ENCODE results near the gene STAU1. TPM values are rescaled to one million over a fixed set of nuclear protein-coding genes. Genes with fewer than 3 reads are reported as not detected.
"Not testable (repeated sequence)": the region's sequence is repeated elsewhere in the genome, so short reads cannot be mapped to it uniquely, and the experiment has no call there.

The STAU1 gene
- total and polyA plus RNA-seq, 4 donors: 54.2 to 113 (median 74.0) TPM

DNA sequence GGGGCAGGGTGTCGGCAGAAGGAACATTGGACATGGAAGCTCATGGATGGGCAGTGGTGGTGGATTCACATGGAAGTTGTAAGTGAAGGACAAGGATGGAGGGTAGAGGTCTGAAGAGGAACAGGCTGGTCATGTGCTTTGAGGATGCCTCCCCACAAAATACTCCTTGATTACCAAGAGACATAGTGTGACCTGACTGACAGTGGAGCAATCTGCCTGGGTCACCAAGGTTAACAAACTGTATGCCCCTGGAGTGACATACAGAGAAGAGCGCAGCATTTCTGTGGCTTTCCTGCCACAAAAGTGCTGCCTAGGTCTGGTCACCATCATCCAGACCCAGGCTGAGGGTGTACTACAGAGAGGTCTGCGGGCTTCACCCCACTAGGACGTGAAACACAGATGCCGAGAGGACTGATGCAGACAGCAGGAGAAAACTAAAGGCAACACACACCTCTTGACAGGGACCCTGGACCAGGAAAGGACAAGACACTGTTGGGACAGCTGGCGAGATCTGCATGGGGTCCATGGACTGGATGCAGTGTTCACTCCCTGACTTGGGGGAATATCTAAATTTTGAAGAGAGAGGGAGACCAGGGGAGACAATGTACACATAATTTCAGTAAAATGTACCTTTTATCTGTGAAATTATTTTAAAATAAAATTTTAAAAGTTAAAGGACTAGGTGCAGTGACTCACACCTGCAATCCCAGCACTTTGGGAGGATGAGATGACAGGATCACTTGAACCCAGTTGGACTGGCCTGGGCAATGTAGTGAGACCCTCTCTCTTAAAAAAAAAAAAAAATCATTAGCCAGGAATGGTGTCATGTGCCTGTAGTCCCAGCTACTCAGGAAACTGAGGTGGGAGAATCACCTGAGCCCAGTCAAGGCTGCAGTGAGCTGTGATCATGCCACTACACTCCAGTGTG, 77.1 kb downstream of the STAU1 start:
- DNase-seq (ENCODE audit: low read depth in 4 of 6, low spot score in 6 of 6): no peak
- H3K27me3 ChIP-seq (ENCODE audit: control insufficient read depth, insufficient read depth, low read length): no peaks in the 10 kb centered on the region
- peaks cover 45% of the 10 kb centered on the region for H3K36me3 ChIP-seq (ENCODE audit: control insufficient read depth, insufficient read depth, low read length)
- no peak overlapping the region for H3K4me3 ChIP-seq (ENCODE audit: low read depth, low read length)
- H3K9me3 ChIP-seq (ENCODE audit: control insufficient read depth, insufficient read depth, low read length): no peaks in the 10 kb centered on the region
- no peak overlapping the region for H3K27ac ChIP-seq (ENCODE audit: low read depth, low read length)
- H3K4me1 ChIP-seq (ENCODE audit: control insufficient read depth, insufficient read depth, low read length): no peaks in the 10 kb centered on the region
- 94% methylated on average over 6 of the region's 6 CpGs for WGBS (ENCODE audit: insufficient coverage)

DNA sequence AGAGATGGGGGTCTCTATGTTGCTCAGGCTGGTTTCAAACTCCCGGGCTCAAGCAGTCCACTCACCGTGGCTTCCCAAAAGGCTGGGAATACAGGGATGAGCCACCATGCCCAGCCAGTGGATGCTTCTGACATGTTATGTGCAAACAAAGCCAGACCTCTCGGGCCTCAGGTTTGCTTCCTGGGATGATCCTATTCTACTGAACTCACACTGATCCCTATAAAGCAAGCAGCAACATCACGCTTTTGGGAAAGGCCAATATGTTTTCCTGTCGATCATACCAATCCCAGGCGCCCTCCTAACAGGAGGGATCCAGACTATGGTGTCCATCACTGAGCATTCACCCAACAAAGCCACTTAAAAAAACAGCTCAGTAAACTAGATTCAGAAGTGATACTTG, 81.8 kb downstream of the STAU1 start:
- DNase-seq (ENCODE audit: low read depth in 4 of 6, low spot score in 6 of 6): no peak
- Histone ChIP-seq H3K4me1 (ENCODE audit: control insufficient read depth, insufficient read depth, low read length) (no peaks in the 10 kb centered on the region), H3K4me3 (ENCODE audit: low read depth, low read length) (no peak overlapping the region), H3K27ac (ENCODE audit: low read depth, low read length) (no peak overlapping the region), H3K9me3 (ENCODE audit: control insufficient read depth, insufficient read depth, low read length) (no peaks in the 10 kb centered on the region), H3K27me3 (ENCODE audit: control insufficient read depth, insufficient read depth, low read length) (no peaks in the 10 kb centered on the region), H3K36me3 (ENCODE audit: control insufficient read depth, insufficient read depth, low read length) (peaks cover 42% of the 10 kb centered on the region)
- 98% methylated on average over 4 of the region's 6 CpGs for WGBS (ENCODE audit: insufficient coverage)

DNA sequence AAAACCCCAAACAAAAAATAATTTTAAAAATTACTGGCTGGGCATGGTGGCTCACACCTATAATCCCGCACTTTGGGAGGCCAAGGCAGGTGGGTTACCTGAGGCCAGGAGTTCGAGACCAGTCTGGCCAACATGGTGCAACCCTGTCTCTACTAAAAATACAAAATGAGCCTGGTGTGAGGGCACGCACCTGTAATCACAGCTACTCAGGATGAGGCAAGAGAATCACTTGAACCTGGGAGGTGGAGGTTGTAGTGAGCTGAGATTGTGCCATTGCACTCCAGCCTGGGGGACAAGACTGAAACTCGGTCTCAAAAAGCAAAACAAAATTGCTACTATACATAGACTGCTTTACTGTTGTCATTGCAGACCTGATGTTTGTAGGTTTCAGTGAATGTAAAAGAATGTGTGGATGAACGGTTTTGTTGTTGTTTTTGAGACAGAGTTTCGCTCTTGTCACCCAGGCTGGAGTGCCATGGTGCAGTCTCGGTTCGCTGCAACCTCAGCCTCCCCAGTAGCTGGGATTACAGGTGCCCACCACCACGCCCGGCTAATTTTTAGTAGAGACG, 83.1 kb downstream of the STAU1 start:
- not testable (repeated sequence) for H3K4me1 ChIP-seq (ENCODE audit: control insufficient read depth, insufficient read depth, low read length); H3K4me3 ChIP-seq (ENCODE audit: low read depth, low read length); H3K27ac ChIP-seq (ENCODE audit: low read depth, low read length); DNase-seq (ENCODE audit: low read depth in 4 of 6, low spot score in 6 of 6); H3K27me3 ChIP-seq (ENCODE audit: control insufficient read depth, insufficient read depth, low read length); H3K9me3 ChIP-seq (ENCODE audit: control insufficient read depth, insufficient read depth, low read length)
- H3K36me3 ChIP-seq (ENCODE audit: control insufficient read depth, insufficient read depth, low read length): peaks cover 34% of the 10 kb centered on the region
- WGBS (ENCODE audit: insufficient coverage): 96% methylated on average over 6 of the region's 11 CpGs

DNA sequence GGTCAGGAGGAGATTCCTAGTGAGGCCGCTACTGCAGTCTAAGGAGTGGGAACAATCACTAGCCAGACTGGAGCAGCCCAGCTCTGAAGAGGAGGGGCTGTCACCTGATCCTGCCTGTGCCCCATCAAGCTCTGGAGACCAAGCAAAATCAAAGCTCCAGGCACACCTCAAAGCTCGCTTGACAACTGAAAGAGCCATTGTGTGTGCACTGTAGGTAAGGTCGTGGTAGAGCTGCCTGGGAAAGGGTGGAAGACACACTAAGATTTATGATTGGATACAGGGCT, 83.8 kb downstream of the STAU1 start:
- H3K4me3 ChIP-seq (ENCODE audit: low read depth, low read length): no peak overlapping the region
- no peak for DNase-seq (ENCODE audit: low read depth in 4 of 6, low spot score in 6 of 6)
- WGBS (ENCODE audit: insufficient coverage): 67% methylated on average over 1 of the region's 3 CpGs
- no peak overlapping the region for H3K27ac ChIP-seq (ENCODE audit: low read depth, low read length)
- H3K9me3 ChIP-seq (ENCODE audit: control insufficient read depth, insufficient read depth, low read length): no peaks in the 10 kb centered on the region
- H3K4me1 ChIP-seq (ENCODE audit: control insufficient read depth, insufficient read depth, low read length): no peaks in the 10 kb centered on the region
- H3K36me3 ChIP-seq (ENCODE audit: control insufficient read depth, insufficient read depth, low read length): peaks cover 30% of the 10 kb centered on the region
- H3K27me3 ChIP-seq (ENCODE audit: control insufficient read depth, insufficient read depth, low read length): no peaks in the 10 kb centered on the region

DNA sequence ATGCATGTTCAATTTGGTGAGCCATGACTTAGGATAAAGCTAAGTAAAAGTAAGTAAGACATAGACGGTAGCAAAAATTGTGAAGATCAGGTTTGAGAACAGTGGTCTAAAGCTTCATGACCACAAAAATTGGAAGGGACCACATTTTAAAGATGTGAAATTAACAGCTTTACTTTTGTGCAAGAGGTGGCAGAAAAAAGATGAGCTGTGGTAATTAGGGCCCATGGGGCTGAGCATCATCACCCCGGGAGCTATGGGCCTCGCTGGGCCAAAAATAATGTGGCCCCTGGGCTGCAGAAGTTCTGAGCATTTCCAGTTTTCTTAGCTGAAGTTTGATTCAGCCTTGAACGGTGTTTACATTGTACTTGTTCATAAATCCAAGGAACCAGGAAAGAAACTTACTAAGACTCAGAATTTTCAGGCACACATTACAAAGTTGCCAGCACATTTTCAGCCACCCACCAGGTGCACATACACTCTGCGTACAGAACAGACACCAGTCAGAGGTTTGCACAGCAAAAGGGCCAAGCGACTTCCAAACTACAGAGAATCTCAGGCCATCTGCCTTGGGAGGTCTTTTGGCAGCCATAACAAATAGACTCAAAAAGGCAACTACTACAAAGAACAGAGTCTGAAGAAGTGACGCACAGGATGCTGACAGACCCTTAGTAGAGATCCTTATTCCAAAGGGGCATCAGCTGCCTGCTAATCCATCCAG, 84.3 kb downstream of the STAU1 start:
- 86% methylated on average over 7 of the region's 7 CpGs for WGBS (ENCODE audit: insufficient coverage)
- no peak overlapping the region for H3K27ac ChIP-seq (ENCODE audit: low read depth, low read length)
- H3K36me3 ChIP-seq (ENCODE audit: control insufficient read depth, insufficient read depth, low read length): peaks cover 33% of the 10 kb centered on the region

DNA sequence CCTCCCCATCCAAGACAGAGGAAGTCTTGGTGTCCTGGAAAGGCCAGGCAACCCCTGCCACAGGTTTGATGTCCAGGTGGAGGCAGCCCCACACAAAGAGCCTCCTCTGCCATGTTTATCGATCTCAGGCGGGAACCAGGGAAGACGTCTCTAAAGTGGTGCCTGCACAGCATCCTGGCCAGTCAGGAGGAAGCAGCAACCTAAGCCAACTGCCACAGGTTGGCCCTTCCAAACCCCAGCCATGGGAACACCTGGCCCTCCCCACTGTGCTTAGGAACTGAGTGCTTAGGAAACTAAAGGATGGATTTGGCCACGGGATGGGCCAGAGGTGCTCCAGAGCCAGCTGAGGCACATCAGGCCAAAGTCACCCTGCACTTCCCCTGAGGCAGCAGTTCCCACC, 85.1 kb downstream of the STAU1 start:
- Histone ChIP-seq H3K27me3 (ENCODE audit: control insufficient read depth, insufficient read depth, low read length) (no peaks in the 10 kb centered on the region), H3K4me1 (ENCODE audit: control insufficient read depth, insufficient read depth, low read length) (no peaks in the 10 kb centered on the region), H3K4me3 (ENCODE audit: low read depth, low read length) (no peak overlapping the region), H3K36me3 (ENCODE audit: control insufficient read depth, insufficient read depth, low read length) (peaks cover 37% of the 10 kb centered on the region), H3K27ac (ENCODE audit: low read depth, low read length) (no peak overlapping the region), H3K9me3 (ENCODE audit: control insufficient read depth, insufficient read depth, low read length) (no peaks in the 10 kb centered on the region)
- no peak for DNase-seq (ENCODE audit: low read depth in 4 of 6, low spot score in 6 of 6)
- WGBS (ENCODE audit: insufficient coverage): 94% methylated on average over 4 of the region's 4 CpGs

More for the DNA sequence above, 84.3 kb downstream of the STAU1 start:
- no peak for DNase-seq (ENCODE audit: low read depth in 4 of 6, low spot score in 6 of 6)
- Histone ChIP-seq H3K9me3 (ENCODE audit: control insufficient read depth, insufficient read depth, low read length) (no peaks in the 10 kb centered on the region), H3K4me3 (ENCODE audit: low read depth, low read length) (no peak overlapping the region), H3K4me1 (ENCODE audit: control insufficient read depth, insufficient read depth, low read length) (no peaks in the 10 kb centered on the region), H3K27me3 (ENCODE audit: control insufficient read depth, insufficient read depth, low read length) (no peaks in the 10 kb centered on the region)

DNA sequence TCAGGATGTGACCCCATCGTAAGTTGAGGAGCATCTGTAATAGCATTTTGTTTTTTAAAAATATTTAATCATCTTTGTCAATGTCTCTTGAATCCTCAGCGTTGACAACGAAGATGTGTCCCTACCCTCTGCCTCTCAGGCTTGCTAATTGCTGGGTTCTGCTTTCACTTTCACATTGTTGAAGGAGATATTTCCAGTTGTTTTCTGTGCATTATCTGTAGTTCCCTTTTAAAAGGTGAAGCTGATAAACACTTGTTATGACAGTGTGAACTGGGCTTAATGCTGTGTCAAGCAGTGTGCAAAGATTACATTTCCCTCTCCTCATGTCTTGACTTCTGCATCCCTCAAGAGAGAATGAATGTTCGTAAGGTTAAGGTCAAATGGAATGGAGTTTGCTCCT, 87.2 kb downstream of the STAU1 start:
- H3K27me3 ChIP-seq (ENCODE audit: control insufficient read depth, insufficient read depth, low read length): no peaks in the 10 kb centered on the region
- no CpG with 5 or more reads among the region's 4 CpGs for WGBS (ENCODE audit: insufficient coverage)
- H3K36me3 ChIP-seq (ENCODE audit: control insufficient read depth, insufficient read depth, low read length): peaks cover 43% of the 10 kb centered on the region
- no peak for DNase-seq (ENCODE audit: low read depth in 4 of 6, low spot score in 6 of 6)
- H3K4me1 ChIP-seq (ENCODE audit: control insufficient read depth, insufficient read depth, low read length): no peaks in the 10 kb centered on the region
- no peak overlapping the region for H3K4me3 ChIP-seq (ENCODE audit: low read depth, low read length)
- no peaks in the 10 kb centered on the region for H3K9me3 ChIP-seq (ENCODE audit: control insufficient read depth, insufficient read depth, low read length)
- H3K27ac ChIP-seq (ENCODE audit: low read depth, low read length): no peak overlapping the region

DNA sequence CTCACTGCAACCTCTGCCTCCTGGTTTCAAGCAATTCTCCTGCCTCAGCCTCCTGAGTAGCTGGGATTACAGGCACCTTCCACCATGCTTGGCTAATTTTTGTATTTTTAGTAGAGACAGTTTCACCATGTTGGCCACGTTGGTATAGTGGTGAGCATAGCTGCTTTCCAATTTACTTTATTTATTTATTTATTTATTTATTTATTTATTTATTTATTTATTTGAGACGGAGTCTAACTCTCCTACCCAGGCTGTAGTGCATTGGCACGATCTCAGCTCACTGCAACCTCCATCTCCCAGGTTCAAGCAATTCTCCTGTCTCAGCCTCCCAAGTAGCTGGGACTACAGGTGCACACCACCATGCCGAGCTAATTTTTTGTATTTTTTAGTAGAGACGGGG, 87.8 kb downstream of the STAU1 start:
- H3K36me3 ChIP-seq (ENCODE audit: control insufficient read depth, insufficient read depth, low read length): peaks cover 43% of the 10 kb centered on the region
- not testable (repeated sequence) for H3K4me1 ChIP-seq (ENCODE audit: control insufficient read depth, insufficient read depth, low read length); H3K4me3 ChIP-seq (ENCODE audit: low read depth, low read length); DNase-seq (ENCODE audit: low read depth in 4 of 6, low spot score in 6 of 6); H3K9me3 ChIP-seq (ENCODE audit: control insufficient read depth, insufficient read depth, low read length); H3K27me3 ChIP-seq (ENCODE audit: control insufficient read depth, insufficient read depth, low read length); H3K27ac ChIP-seq (ENCODE audit: low read depth, low read length)
- WGBS (ENCODE audit: insufficient coverage): 100% methylated on average over 2 of the region's 5 CpGs

DNA sequence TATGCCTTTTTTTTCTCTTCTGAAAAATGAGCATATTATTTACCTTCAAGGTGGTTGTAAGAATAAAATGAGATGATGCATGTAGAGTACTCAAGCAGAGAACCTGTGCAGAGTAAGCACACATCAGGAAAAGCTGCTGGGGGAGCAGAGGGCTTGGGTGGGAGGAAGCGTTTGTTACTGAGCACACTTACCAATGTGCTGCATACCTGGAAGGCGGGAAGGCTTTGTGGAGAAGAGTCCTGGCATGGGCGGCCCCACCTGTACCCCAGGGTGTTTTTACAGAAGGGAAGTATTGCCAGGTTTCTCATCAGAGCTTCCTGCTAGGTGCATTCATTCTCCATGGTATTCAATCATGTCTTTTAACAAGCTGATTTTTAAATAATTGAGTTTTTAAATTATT, 89.1 kb downstream of the STAU1 start:
- 100% methylated on average over 2 of the region's 3 CpGs for WGBS (ENCODE audit: insufficient coverage)
- H3K36me3 ChIP-seq (ENCODE audit: control insufficient read depth, insufficient read depth, low read length): peaks cover 32% of the 10 kb centered on the region
- no peak for DNase-seq (ENCODE audit: low read depth in 4 of 6, low spot score in 6 of 6)
- H3K27me3 ChIP-seq (ENCODE audit: control insufficient read depth, insufficient read depth, low read length): no peaks in the 10 kb centered on the region
- no peaks in the 10 kb centered on the region for H3K4me1 ChIP-seq (ENCODE audit: control insufficient read depth, insufficient read depth, low read length)
- no peaks in the 10 kb centered on the region for H3K9me3 ChIP-seq (ENCODE audit: control insufficient read depth, insufficient read depth, low read length)
- H3K4me3 ChIP-seq (ENCODE audit: low read depth, low read length): no peak overlapping the region
- H3K27ac ChIP-seq (ENCODE audit: low read depth, low read length): no peak overlapping the region

Data from spinal cord (tissue), 10 donors.